ENCODE results near the gene SYT9.
A peak's percentile ranks its signal among the peaks of the same experiment; 100 is the strongest.
"Not testable (repeated sequence)": the region's sequence is repeated elsewhere in the genome, so short reads cannot be mapped to it uniquely, and the experiment has no call there.

SYT9 gene

GRCh38 chr11:7275133-7275532 is 23.4 kb downstream of the SYT9 start:
- DNase-seq (ENCODE audit: low read depth): no peak

DNA sequence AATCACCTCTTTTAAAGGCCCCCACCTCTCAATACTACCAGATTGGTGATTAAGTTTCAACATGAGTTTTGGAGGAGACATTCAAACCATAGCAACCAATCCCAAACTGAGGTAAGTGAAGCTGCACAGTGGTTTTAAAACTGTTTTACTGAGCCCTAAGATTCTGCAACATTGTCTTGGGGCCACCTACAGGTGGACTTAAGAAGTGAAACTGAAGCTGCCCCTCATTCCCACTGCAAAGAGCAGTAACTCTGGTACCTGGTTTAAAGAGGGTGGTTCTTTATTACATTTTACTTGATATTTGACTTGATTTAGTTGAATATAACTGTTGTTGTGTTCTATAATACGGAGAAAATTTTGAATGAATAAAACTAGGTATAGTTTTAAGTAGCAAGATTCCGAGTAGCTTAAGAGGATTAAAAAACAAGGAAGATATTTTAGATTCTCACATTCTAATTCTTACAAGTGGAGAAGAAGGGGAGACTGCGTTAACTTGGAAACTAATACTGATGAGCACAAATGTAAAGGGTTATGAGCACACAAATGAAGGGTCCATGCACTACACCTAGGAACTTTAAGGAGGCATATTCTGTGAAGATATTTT is 26.7 kb downstream of the SYT9 start:
- peak; percentile 9 for DNase-seq (ENCODE audit: low read depth)

- no peak for DNase-seq (ENCODE audit: low read depth)
Measured at GRCh38 chr11:7279676-7280075, 28.0 kb downstream of the SYT9 start.

- peak; percentile 8 for DNase-seq (ENCODE audit: low read depth)
Measured at GRCh38 chr11:7281079-7281478, 29.4 kb downstream of the SYT9 start.

- no peak for DNase-seq (ENCODE audit: low read depth)
Measured at GRCh38 chr11:7281809-7282208, 30.1 kb downstream of the SYT9 start.

DNA sequence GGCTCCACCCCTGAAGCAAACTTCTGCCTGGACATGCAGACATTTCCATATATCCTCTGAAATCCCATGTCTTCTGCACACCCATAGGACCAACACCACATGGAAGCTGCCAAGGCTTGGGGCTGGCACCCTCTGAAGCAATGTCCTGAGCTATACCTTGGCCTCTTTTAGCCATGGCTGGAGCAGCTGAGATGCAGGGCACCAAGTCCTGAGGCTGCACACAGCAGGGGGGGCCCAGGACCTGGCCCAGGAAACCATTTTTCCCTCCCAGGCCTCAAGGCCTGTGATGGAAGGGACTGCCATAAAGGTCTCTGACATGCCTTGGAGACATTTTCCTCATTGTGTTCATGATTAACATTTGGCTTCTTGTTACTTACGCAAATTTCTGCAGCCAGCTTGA is 34.5 kb downstream of the SYT9 start:
- no peak for DNase-seq (ENCODE audit: low read depth)

GRCh38 chr11:7291100-7291829 is 39.6 kb downstream of the SYT9 start:
- no peak for DNase-seq (ENCODE audit: low read depth)

GRCh38 chr11:7292922-7293321 is 41.2 kb downstream of the SYT9 start:
- DNase-seq (ENCODE audit: low read depth): no peak

DNA sequence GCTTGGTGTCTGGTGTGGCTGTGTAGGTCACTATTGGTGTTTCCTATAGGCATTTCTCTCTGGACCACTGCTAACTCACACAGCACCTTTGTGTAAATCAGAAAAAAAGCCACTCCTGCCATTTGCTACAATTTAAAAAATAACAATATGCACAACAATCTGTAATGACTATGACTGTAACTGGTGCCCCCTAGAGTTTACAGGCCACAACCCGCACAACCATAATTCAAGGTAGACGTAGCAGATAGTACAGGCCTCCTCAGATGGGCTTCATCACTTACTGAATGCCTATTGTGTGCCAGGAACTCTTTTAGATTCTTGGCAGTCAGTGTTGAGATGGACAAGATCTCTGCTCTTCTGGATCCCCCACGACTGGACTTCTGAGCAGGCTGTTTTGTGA is 47.7 kb downstream of the SYT9 start:
- DNase-seq (ENCODE audit: low read depth): no peak

GRCh38 chr11:7300281-7300680 is 48.6 kb downstream of the SYT9 start:
- DNase-seq (ENCODE audit: low read depth): no peak

GRCh38 chr11:7303146-7303545 is 51.4 kb downstream of the SYT9 start:
- DNase-seq (ENCODE audit: low read depth): no peak

DNA sequence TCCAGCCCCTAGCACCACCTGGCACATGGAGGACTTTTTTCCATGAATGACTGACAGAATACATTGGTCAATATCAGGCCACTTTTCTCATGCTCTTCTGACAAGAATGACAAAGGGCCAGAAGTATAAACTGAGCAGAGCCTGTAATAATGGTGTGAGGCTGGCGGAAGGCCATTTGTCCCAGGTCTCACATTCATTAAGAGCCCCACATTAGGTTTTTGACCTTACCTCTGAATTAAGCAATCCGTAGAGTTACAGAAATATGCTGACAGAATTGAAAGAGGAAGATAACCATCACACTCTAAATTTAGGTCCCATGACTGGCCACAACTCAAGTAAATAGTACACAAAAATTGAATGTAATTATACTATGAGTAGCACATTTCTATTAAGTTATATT is 55.2 kb downstream of the SYT9 start:
- DNase-seq (ENCODE audit: low read depth): no peak

DNA sequence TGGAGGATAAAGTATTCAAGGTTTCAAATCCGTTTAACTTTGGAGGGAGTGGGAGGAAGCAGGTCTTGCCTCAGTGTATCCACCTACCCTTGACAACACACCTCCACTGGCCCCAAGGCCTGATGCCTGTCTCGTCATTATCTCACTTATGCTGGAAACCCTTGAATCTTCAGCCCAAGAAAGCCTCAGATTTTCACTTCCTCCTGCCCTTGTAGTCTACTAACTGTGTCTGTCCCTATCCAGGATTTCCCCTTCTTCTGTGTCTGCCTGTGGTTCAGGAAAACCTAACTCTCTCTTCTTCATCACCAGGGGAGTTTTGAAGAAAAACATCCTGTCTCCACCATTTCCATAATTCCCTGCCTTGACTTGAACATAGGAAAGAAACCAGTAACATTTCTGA is 56.1 kb downstream of the SYT9 start:
- DNase-seq (ENCODE audit: low read depth): no peak

- DNase-seq (ENCODE audit: low read depth): no peak
Measured at GRCh38 chr11:7311903-7312302, 60.2 kb downstream of the SYT9 start.

GRCh38 chr11:7314811-7315604 is 63.3 kb downstream of the SYT9 start:
- DNase-seq (ENCODE audit: low read depth): no peak

GRCh38 chr11:7319501-7319900 is 67.8 kb downstream of the SYT9 start:
- no peak for DNase-seq (ENCODE audit: low read depth)

GRCh38 chr11:7320306-7320705 is 68.6 kb downstream of the SYT9 start:
- no peak for DNase-seq (ENCODE audit: low read depth)

DNA sequence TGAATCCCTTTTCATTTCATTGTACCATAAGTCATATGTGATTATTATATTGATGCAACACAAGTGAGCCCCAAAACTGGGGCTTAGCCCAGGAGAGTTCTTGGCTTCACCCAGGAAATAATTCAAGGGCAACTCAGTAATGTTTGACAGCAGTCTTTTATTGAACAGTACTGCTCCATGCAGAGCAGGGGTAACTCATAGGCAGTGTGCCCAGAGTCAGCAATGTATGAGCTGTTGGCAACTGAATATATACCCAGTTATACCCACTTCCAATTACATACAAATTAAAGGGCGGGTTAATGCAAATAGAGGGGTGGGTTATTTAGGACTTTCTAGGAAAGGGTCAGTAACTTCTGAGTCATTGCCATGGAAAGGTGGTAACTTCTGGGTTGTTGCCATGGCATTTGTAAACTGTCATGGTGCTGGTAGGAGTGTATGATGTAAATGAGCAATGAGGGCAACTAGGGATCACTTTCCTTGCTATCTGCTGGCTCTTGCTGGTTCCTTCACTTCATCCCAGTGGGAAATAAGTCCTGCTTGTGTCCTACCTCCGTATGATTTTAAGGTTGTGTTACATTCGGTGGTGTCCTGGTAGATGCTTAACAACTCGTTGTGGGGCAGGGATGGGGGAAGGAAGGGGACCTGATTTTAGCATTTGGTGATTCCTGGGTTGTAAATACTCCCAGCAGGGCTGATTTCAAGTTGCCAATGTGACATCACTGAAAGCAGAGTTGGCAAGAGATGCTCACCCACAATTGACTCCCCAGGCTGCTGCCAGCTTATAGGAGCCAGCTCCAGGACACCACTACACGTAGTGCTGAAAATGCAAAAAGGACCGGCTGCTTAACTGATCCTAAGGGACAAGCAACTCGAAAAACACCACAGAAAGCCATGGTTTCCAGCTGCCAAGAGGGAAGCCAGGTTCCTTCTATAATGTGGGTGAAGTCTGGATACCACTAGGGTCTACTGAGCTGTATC is 70.1 kb downstream of the SYT9 start:
- no peak for DNase-seq (ENCODE audit: low read depth)

DNA sequence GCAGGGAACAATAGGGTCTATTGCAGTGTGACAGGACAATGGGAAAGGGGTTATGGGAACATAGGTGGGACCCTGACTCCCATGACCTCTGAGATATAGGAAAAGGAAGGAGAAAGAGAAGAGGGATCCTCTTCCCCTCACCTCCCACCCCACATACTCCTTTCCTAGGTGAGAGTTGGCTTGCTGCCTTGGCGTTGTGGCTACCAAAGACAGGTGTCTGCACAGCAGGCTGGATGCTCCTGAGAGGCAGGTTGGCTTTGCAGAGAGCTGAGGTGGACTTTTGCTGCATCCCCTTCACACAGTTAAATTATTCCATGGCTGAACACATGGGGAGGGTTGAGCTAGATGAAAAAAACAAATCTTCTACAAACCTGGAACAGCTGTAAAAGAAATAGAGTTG is 80.7 kb downstream of the SYT9 start:
- no peak for DNase-seq (ENCODE audit: low read depth)

DNA sequence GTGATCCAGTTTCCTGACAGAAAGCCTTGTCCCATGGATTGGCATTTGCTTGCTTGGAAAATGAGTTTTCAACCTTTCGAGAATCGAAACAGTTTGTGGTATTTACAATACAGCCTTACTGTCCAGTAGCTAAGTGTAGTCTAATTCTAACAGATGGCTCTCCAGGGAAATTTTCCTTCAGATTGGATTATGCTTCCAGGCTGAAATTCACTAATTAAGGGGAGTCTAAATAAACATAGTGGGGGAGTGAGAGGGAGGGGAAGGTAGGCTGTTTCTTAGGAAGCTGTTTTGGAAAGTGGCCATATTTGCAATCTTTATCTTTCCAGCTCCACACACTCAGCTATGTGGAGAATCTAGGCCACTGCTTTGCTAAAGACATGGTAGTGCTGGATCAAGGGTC is 81.3 kb downstream of the SYT9 start:
- DNase-seq (ENCODE audit: low read depth): no peak

DNA sequence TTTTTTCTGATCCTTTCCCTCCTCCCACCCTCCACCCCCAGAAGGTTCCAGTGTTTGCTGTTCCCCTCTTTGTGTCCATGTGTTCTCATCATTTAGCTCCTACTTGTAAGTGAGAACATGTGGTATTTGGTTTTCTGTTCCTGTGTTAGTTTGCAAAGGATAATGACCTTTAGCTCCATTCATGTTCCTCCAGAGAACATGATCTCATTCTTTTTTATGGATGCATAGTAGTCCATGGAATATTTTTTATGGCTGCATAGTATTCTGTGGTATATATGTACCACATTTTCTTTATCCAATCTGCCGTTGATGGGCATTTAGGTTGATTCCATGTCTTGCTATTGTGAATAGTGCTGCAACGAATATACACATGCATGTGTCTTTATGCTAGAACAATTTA is 83.7 kb downstream of the SYT9 start:
- DNase-seq (ENCODE audit: low read depth): not testable (repeated sequence)

- DNase-seq (ENCODE audit: low read depth): no peak
Measured at GRCh38 chr11:7341551-7341950, 89.8 kb downstream of the SYT9 start.

Measured in non-pigmented ciliary epithelial cell (primary cell).